GM19324 (cell line): Measurements from ENCODE around the gene TMEM167B.
A peak's percentile ranks its signal among the peaks of the same experiment; 100 is the strongest.
"Not testable (repeated sequence)": the region's sequence is repeated elsewhere in the genome, so short reads cannot be mapped to it uniquely, and the experiment has no call there.

ENCODE experiments used
- ATAC-seq: cut with Tn5 transposase; IDR thresholded peaks from one replicate; pipeline ENCODE4 v1.9.1; 2021; ENCODE audit warnings: mild to moderate bottlenecking, moderate library complexity; ENCODE audit not compliant: unreplicated experiment, low FRiP score

TMEM167B gene

DNA sequence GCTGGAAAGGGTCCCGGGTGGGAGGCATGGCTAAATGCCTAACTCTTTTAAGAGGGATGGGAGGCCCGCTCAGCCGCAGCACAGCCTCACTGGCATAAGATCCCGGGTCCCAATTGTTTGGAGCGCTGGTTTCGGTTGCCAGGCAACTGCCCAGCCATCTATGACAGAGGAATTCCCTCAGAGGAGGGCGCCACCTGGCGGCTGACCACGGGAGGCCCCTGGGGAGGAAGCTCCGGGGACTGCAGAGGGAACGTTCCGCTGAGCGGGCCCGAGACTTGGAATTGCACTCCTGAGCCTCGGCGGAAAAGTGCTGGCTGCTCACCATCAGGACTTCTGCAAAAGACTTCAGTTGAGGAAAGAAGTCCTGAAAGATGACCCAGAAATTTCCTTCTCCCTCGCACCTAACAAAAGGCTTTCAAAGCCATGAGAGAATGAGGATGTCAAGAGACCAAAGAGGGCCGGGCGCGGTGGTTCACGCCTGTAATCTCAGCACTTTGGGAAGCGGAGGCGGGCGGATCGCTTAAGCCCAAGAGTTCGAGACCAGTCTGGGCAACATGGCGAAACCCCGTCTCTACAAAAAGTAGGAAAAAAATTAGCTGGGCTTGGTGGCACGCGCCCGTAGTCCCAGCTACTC, 22.2 kb downstream of the TMEM167B start:
- peak; percentile 41 for ATAC-seq

DNA sequence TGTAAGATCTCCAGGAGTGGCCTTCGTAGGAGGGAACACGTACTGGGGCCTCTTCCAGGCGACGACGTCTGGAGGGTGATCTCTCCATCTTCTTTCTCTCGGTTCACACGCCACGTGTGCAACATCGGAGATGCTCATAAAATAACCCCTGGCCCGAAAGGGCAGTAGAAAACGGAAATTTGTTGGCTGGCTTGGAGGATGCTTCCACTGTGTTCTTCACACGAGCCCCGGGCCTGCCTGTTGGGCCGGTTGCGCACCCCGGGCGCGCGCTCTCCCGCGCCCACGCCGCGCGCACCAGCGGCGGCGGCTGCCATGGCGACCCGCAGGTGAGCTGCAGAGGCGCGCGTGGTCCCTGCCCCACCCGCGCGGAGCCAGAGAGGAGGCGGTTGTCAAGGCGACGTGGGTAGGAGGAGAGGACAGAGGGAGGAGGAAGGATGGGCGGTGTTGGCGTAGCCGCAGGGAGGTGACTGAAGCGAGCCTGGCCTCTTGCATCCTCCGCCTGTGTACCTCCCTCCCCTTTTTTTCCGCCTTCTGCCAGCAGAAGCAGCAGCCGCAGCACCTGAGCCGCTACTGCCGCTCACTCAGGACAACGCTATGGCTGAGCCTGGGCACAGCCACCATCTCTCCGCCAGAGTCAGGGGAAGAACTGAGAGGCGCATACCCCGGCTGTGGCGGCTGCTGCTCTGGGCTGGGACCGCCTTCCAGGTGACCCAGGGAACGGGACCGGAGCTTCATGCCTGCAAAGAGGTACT, 23.2 kb downstream of the TMEM167B start, which contains the start of gene ELAPOR1:
Gene ELAPOR1, plus strand, starts transcription at position 526 of the 752 bp plus-strand sequence. Its CDS starts 69 bp downstream, at position 595.
- peak; percentile 65 for ATAC-seq

DNA sequence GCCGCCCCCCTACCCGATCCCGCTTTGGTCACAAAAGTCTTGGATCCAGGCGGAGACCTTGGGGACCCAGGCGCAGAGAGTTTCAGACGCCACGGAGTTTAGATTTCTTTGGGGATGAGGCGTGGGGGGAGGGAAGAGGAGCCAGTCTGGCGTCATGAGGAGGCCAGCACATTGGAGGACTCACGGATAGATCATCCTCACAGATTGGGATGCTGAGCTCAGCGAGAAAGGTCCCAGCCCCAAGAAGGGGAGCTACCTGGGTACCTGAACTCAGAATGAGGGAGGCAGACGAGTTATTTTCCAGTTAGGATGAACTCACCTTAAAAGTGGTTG, 23.7 kb downstream of the TMEM167B start:
- no peak for ATAC-seq

DNA sequence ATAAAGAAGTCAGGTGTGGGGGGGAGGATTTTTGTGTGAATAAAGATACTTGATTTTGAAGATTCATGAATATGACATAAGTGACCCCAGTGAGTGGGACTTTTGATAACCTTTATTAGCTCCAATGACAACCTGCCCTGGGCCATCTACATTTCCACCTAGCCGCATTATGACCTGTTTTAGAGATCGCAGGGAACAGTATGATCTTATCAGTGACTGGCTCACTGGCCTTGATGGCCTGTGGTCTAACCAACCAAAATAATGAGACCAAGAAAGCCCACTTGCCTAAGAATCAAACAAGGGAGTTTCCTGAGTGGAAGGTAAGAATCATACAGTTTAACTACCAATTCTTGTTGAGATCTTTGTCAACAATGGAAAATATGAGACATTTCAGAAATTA, 25.1 kb downstream of the TMEM167B start:
- ATAC-seq, result no peak

DNA sequence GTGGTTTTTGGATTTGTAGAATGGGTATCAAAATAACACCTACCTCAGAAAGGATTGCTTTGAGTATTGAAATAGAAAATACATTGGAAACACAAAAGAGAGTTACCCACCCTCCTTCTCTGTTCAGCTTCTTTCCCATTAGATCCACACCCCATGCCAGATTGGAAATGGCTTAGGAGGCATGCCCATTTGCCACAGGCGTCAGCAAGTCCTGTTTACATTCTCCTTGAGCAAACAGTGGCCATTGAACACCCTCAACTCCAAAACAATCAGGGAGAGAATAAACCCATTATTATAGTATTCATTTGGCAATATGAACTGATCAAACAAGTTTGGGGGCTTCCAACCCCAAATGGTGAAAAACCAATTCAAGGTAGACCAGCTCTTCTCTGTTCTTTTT, 25.7 kb downstream of the TMEM167B start:
- ATAC-seq, result no peak

DNA sequence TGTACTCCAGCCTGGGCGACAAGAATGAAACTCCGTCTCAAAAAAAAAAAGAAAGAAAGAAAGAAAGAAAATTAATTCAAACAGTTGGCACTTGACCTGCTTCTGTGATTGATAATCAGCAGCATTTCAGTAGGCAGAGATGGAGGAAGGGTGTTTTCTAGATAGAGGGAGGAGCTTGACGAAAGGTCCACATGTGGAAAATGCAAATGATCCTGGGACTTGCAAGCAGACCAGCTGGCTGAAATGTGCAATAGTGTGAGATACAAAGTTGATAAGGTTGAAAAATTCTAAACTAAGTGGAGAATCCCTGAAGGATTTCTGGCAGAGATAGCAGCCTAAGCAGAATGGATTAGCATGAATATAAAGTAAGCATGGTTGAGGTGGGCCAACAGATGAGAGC, 27.5 kb downstream of the TMEM167B start:
- no peak for ATAC-seq

DNA sequence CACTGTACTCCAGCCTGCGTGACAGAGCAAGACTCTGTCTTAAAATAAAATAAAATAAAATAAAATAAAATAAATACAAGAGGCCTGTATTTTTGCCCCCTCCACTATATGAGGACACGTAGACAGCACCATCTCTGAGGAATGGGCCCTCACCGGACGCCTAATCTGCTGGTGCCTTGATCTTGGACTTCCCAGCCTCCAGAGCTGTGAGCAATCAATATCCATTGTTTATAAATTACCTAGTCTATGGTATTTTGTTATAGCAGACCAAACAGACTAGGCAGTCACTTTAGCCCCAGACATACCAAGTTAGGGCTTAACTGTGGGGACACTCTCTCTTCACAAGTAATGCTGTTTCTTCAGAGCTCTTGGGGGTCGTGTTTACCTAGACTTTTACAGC, 29.8 kb downstream of the TMEM167B start:
- no peak for ATAC-seq

DNA sequence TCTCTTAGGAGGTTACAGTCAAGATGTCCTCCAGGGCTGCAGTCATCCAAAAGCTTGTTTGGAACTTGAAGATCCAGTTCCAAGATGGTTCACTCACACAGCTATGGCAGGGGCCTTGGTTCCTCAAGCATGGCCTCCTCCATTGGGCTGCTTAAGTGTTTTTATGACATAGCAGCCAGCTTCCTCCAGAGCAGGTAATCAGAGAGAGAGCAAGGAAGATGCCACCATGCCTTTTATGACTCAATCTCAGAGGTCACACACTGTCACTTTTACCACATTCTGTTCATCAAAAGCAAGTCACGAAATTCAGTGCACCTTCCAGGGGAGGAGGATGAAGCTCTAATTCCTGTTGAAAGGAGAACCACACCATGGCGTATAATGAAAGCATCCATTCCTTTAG, 40.5 kb downstream of the TMEM167B start:
- ATAC-seq, result no peak

DNA sequence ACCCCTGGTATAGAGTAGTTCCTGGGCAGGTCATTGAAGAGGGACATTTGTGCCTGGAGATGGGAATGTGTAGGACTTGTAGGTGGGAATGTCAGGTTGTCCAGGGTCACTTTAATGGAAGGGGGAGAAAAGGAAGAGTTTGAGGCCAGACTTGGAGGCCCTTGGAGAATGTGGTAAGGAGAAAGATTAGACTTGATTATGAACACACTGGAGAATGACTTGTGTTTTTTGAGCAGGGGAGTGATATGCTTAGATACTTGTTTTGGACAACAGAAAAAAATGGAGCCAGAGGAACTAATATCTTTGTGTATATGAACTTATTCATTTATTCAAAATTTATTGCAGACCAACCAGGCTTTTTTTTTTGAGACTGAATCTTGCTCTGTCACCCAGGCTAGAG, 41.2 kb downstream of the TMEM167B start:
- ATAC-seq, result no peak

DNA sequence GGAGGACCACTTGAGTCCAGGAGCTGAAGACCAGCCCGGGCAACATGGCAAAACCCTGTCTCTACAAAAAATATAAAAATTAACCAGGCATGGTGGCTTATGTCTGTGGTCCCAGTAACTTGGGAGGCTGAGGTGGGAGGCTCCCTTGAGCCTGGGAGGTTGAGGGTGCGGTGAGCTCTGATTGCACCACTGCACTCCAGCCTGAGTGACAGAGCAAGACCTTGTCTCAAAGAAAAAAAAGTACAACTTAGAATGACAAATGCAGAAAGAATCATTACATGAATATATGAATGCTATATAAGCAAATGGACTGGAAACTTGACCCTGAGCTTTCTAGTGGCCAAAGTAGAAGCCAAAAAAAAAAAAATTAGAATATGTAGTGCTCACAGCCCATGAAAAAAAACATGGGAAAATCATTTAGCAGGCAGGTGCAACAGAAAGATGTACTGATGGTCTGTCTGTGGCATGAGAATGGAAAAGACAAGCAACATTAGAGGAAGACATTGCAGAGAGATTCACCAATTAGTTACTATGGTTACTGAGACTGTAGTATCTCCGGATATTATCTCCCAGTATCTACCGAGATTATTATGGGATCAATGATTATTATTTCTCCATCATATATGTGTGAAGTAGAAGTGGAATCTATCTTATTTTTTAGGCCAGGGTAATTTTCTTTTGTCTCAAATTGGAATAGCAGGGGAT, 42.6 kb downstream of the TMEM167B start:
- no peak for ATAC-seq

DNA sequence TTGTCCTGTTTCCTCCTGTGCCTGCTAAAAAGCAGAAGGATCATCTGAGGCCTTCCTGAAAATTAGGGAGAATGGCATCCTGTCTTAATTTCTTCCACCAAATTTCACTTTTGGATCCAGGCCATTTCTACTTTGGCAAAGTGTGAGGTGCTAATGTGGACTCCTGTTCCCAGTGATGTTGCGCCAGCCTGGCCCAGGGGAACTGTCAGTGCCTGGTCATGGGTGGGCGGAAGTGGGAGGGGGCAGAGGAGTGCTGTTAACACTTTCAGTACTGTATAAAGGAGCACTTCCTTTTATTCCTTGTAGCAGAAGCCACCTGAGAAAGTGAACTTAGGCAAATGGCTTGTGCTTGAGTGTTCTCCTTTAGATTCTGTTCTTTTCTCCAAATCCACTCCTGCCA, 43.3 kb downstream of the TMEM167B start:
- no peak for ATAC-seq

DNA sequence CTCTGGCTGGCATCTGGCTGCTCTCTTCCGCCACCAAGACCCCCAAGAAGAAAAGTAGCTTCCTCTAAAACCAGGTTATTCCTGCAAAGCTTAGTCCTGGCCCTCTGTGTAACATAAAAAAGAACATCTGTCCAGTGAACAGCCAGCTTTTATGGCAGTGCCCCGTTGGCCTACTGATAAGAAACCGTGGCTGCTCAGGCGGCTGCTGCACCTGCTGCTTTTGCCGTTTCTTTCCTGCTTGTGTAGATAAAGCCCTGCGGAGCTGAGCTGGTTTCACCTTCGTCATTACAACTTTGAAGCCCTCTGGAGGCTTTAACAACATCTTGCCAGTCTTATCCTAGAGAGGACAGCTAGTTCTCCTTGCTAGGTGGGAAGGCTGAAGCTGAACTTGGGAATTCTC, 43.9 kb downstream of the TMEM167B start:
- no peak for ATAC-seq

DNA sequence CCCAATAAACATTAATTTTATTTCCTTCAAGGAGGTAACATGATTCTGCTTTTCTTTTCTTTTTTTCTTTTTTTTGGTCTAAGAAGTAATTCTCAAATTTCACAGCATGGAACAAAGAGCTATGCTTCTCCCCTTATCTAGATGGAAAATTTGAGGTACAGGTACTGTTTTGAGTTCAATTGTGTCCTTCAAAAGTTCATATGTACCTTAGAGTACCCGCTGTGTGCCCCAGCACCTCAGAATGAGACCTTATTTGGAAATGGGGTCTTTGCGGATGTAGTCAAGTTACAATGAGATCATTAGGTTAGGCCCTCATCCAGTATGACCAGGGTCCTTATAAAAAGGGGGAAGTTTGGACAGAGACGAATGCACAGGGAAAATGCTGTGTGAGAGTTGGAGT, 45.4 kb downstream of the TMEM167B start:
- ATAC-seq, result no peak

DNA sequence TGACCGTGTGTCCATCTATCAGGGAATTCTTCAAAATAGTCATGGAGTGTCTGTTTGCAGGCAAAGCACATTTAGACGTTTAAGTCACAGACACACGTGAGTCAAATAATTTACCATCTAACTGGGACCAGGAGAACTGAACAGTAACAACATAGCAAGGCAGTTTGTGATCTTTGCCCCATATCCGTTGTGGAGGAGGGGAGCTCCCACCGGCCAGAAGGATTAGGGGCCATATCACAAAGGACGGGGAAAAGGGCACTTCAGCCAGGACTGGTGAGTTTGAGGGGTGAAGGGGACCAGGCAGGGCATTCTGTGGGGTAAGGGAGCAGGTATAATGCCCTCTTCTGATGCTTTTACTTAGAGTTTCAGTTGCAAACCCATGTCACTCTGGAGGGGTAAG, 46.2 kb downstream of the TMEM167B start:
- ATAC-seq, result no peak

DNA sequence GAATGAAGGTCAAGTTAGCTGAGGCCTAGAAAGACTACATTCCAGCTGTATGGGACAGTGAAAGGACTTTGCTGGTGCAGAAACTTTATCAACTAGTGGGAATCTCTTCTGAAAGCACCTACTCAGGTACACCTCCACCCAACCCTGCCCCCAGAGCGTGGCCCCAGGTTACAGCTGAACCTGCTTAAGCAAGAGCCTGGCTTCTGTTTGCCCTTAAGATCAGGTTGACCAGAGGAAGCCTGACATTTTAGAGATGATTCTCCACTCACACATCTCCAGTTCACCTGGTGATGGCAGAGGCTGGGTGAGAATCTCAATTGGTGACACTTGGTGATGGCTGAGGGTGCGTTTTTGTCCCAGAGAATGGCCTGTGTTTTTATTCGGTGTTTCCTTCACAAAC, 47.4 kb downstream of the TMEM167B start:
- ATAC-seq, result no peak

DNA sequence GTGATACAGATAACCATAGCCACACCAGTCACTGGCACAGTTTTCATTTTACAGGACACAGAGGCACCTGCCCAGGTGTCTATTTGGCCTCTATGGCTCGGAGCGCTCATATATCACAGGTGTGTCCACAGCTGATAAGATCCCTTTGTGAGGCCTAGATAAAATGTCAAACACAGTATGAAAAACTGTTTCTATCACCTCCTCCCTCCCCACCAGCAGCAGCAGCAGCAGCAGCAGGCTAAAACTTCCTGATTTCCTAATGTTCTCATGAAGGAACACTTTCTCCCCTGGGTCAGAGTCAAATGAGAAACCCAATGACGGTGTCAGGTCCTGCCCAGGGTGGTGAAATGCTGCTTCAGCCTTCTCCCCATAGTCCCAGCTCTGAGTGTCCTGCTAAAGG, 47.8 kb downstream of the TMEM167B start:
- no peak for ATAC-seq

DNA sequence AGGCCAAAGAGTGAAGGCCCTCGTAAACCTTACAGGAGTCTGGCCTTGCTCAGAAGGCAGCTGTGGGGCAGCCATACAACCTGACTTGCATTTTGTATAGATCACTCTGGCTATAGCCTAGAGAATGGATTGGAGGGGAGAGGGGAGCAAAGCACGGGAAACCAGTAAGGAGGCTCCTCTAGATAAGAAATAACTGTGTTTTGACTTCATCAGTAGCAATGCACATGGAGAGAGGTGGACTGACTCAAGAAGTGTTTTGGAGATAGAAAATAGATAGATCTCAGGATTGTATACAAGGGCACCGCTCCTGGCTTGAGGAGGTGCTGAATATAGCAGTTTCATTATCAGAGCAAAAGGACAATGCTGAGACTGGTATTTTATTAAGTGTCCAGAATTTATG, 49.8 kb downstream of the TMEM167B start:
- no peak for ATAC-seq

DNA sequence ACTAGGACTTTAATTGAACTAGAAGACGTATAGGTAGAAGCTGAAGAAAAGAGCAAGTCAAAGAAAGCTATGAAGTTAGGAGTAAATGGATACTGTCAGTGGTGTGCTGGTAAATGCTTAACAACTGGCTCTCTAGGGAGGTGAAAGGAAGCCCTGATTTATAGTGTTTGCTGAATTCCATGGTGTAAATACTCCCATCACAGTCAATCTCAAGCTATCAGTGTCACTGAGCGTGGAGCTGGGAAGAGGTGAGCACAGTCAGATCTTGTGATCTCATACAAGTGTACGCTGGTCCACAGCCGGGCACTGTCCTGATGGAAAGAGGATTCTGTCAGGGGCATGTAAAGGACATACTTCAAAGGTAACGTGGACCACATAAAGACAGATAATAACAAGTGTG, 51.7 kb downstream of the TMEM167B start:
- ATAC-seq, result no peak

DNA sequence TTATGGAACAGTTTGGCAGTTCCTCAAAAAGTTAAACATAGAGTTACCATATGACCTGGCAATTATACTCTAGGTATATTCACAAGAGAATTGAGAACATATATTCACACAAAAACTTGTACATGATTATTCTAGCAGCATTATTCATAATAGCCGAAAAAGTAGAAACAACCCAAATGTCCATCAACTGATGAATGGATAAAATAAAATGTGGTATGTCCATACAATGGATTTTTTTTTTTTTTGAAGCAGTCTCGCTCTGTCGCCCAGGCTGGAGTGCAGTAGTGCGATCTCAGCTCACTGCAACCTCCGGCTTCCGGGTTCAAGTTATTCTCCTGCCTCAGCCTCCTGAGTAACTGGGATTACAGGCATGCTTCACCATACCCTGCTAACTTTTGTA, 52.2 kb downstream of the TMEM167B start:
- ATAC-seq, result not testable (repeated sequence)
